Fibroblast of lung (primary cell): ENCODE measurements around the gene ATF4.

ENCODE experiments used
- EZH2 ChIP-seq: IDR thresholded peaks from 2 replicates; pipeline ENCODE4 v1.5.1; 2012; ENCODE audit warnings: low read length, control low read depth, mild to moderate bottlenecking; ENCODE audit errors: missing control alignments
- TF ChIP-seq, protein P1 (sequence below), 2 donors: IDR thresholded peaks in 1 of 2; conservative IDR thresholded peaks in 1 of 2; 1 replicate in 1 of 2; 2 replicates in 1 of 2; pipeline ENCODE4 v1.5.1; 2011 to 2012; ENCODE audit warnings: low read length in 2 of 2, control low read depth in 1 of 2, inconsistent platforms in 1 of 2, low read depth in 1 of 2, mild to moderate bottlenecking in 1 of 2

DNA sequence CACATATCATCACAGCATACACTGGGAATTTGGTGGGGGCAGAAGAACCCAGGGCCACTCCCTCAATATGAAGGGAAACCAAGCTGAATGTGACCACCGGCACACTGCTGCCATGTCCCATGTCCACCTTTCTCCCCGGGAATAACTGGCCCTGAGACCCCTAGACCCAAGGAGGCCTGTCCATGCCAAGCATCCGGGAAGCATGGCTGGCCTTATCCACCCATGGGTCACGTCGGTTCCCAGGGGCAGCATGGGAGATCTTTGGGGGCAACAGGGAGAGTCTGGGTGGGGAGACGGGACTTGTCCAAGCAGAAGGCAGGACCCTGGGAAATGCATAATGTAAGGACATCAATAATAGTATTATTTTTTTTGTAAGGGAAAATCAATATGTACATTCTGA is 28.7 kb upstream of the ATF4 start:
- TF ChIP-seq, protein P1, sequence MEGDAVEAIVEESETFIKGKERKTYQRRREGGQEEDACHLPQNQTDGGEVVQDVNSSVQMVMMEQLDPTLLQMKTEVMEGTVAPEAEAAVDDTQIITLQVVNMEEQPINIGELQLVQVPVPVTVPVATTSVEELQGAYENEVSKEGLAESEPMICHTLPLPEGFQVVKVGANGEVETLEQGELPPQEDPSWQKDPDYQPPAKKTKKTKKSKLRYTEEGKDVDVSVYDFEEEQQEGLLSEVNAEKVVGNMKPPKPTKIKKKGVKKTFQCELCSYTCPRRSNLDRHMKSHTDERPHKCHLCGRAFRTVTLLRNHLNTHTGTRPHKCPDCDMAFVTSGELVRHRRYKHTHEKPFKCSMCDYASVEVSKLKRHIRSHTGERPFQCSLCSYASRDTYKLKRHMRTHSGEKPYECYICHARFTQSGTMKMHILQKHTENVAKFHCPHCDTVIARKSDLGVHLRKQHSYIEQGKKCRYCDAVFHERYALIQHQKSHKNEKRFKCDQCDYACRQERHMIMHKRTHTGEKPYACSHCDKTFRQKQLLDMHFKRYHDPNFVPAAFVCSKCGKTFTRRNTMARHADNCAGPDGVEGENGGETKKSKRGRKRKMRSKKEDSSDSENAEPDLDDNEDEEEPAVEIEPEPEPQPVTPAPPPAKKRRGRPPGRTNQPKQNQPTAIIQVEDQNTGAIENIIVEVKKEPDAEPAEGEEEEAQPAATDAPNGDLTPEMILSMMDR (conservative IDR thresholded peaks at IDR 0.05 in 1 of 2, IDR thresholded peaks at IDR 0.05 in 1 of 2; ENCODE audit: low read depth in 1 of 2, low read length in 2 of 2): no peak
- TF ChIP-seq EZH2: no peak
